CD14-positive monocyte (primary cell): ENCODE data around the gene RP9. TPM values are rescaled to one million over a fixed set of nuclear protein-coding genes. Genes with fewer than 3 reads are reported as not detected.
A peak's percentile ranks its signal among the peaks of the same experiment; 100 is the strongest.

ENCODE experiments used
- DNase-seq, 3 donors: peaks; one replicate each; pipeline ENCODE4 v3.0.0-alpha.2; 2011 to 2022
- H2AFZ ChIP-seq: 2 replicates; pipeline ENCODE4 v1.6.0; 2012; ENCODE audit warnings: mild to moderate bottlenecking, low read depth, low read length, inconsistent platforms; ENCODE audit not compliant: insufficient read depth, poor library complexity, severe bottlenecking
- H3K27ac ChIP-seq, 2 donors: 1 replicate in 1 of 2; 2 replicates in 1 of 2; pipeline ENCODE4 v1.5.1; 2012 to 2013; ENCODE audit warnings: low read length in 2 of 2, control low read depth in 1 of 2, inconsistent platforms in 1 of 2, low read depth in 1 of 2, mild to moderate bottlenecking in 1 of 2
- H3K27me3 ChIP-seq, 2 donors: one replicate each; pipeline versions ENCODE4 v1.6.0 to v1.6.1; 2011 to 2013; ENCODE audit warnings: low read length in 2 of 2; ENCODE audit not compliant: control insufficient read depth in 2 of 2, insufficient read depth in 2 of 2
- H3K36me3 ChIP-seq, 2 donors: replicated peaks in 1 of 2; 1 replicate in 1 of 2; 2 replicates in 1 of 2; pipeline versions ENCODE4 v1.5.1 to v1.6.1; 2012 to 2013; ENCODE audit warnings: low read length in 2 of 2, control low read depth in 1 of 2, inconsistent platforms in 1 of 2, mild to moderate bottlenecking in 1 of 2; ENCODE audit not compliant: insufficient read depth in 2 of 2, control insufficient read depth in 1 of 2
- H3K4me1 ChIP-seq, 2 donors: 1 replicate in 1 of 2; 2 replicates in 1 of 2; pipeline versions ENCODE4 v1.5.1 to v1.6.1; 2012 to 2013; ENCODE audit warnings: low read length in 2 of 2, control low read depth in 1 of 2, inconsistent platforms in 1 of 2, mild to moderate bottlenecking in 1 of 2, moderate library complexity in 1 of 2; ENCODE audit not compliant: insufficient read depth in 2 of 2, control insufficient read depth in 1 of 2
- H3K4me2 ChIP-seq: replicated peaks from 2 replicates; pipeline ENCODE3; 2012; ENCODE audit warnings: low read length, moderate library complexity, mild to moderate bottlenecking; ENCODE audit not compliant: poor library complexity, severe bottlenecking; ENCODE audit errors: extremely low read depth
- H3K4me3 ChIP-seq, 3 experiments: fragments of 200-600 bp in 1 of 3; sonication (generic) in 1 of 3; replicated peaks in 1 of 3; 1 replicate in 2 of 3; 2 replicates in 1 of 3; pipeline ENCODE4 v1.5.1; 2011 to 2013; ENCODE audit warnings: low read length in 3 of 3, mild to moderate bottlenecking in 3 of 3, control low read depth in 2 of 3, low read depth in 2 of 3, inconsistent platforms in 1 of 3, moderate library complexity in 1 of 3
- H3K79me2 ChIP-seq: 2 replicates; pipeline ENCODE4 v1.6.0; 2012; ENCODE audit warnings: mild to moderate bottlenecking, control low read depth, inconsistent platforms, low read length, moderate library complexity; ENCODE audit not compliant: insufficient read depth
- H3K9ac ChIP-seq: 2 replicates; pipeline ENCODE4 v1.6.0; 2017; ENCODE audit warnings: low read length, mild to moderate bottlenecking; ENCODE audit not compliant: insufficient read depth, poor library complexity, severe bottlenecking
- H3K9me3 ChIP-seq, 2 donors: replicated peaks in 1 of 2; 1 replicate in 1 of 2; 2 replicates in 1 of 2; pipeline versions ENCODE4 v1.5.1 to v1.6.1; 2012 to 2013; ENCODE audit warnings: low read length in 2 of 2, control low read depth in 1 of 2; ENCODE audit not compliant: control insufficient read depth in 1 of 2, insufficient read depth in 1 of 2
- H4K20me1 ChIP-seq: 2 replicates; pipeline ENCODE4 v1.6.0; 2012; ENCODE audit warnings: mild to moderate bottlenecking, low read length, control low read depth, moderate library complexity; ENCODE audit not compliant: insufficient read depth
- H3K27ac Mint-ChIP-seq, 7 donors: one replicate each; pipeline ENCODE4 v1.8.0; 2020; ENCODE audit warnings: mild to moderate bottlenecking in 7 of 7, mixed read lengths in 7 of 7, moderate library complexity in 6 of 7, inconsistent platforms in 2 of 7
- H3K27me3 Mint-ChIP-seq, 3 donors: one replicate each; pipeline ENCODE4 v1.8.0; 2021 to 2022; ENCODE audit warnings: low read depth in 3 of 3, mild to moderate bottlenecking in 3 of 3, mixed read lengths in 3 of 3, moderate library complexity in 3 of 3, inconsistent platforms in 1 of 3
- H3K36me3 Mint-ChIP-seq, 2 donors: one replicate each; pipeline ENCODE4 v1.8.0; 2020; ENCODE audit warnings: mixed read lengths in 2 of 2, inconsistent platforms in 1 of 2, mild to moderate bottlenecking in 1 of 2
- H3K4me1 Mint-ChIP-seq: one replicate; pipeline ENCODE4 v1.8.0; 2020; ENCODE audit warnings: mild to moderate bottlenecking, mixed read lengths
- H3K4me3 Mint-ChIP-seq, 2 donors: one replicate each; pipeline ENCODE4 v1.8.0; 2020; ENCODE audit warnings: mild to moderate bottlenecking in 2 of 2, mixed read lengths in 2 of 2, moderate library complexity in 1 of 2
- H3K9me3 Mint-ChIP-seq, 7 donors: one replicate each; pipeline ENCODE4 v1.8.0; 2020 to 2022; ENCODE audit warnings: mixed read lengths in 7 of 7, mild to moderate bottlenecking in 6 of 7, moderate library complexity in 6 of 7, inconsistent platforms in 2 of 7
- CTCF ChIP-seq: fragments of 200-600 bp; IDR thresholded peaks from one replicate; pipeline ENCODE4 v1.8.0; 2022; ENCODE audit warnings: antibody characterized with exemption, mild to moderate bottlenecking
- WGBS: methylation state at CpG from one replicate; pipeline ENCODE4 v1.1.5; 2013; ENCODE audit warnings: missing lambda C conversion rate; ENCODE audit not compliant: insufficient coverage; 5-methylcytosine and 5-hydroxymethylcytosine counted together
- intact Hi-C, 2 donors: fragments of 100-400 bp; cut with micrococcal nuclease; formaldehyde crosslinking; loops; one replicate each; pipeline versions ENCODE4 v1.15.0 to v1.15.1; 2023
- polyA plus RNA-seq, 3 donors: library from polyadenylated mRNA; depleted of rRNA in 1 of 3; unstranded in 2 of 3; stranded (reverse) in 1 of 3; fragments of 300-500 nt in 2 of 3; fragments of >200 nt in 1 of 3; fragmentation: Illumina TruSeq in 2 of 3; gene quantifications; 1 replicate in 2 of 3; 2 replicates in 1 of 3; pipeline ENCODE4 v1.2.3, GENCODE V29; 2012 to 2021

Gene RP9
- polyA plus RNA-seq, 3 donors = 6.5 to 12.7 (median 8.7) TPM

- no peak overlapping the region for H3K27ac Mint-ChIP-seq
- peak; percentile 26 to 61 (median 29) for DNase-seq
- WGBS = 26% methylated on average over 6 of the region's 11 CpGs
Measured at GRCh38 chr7:33109758-33110238, 594 bp upstream of the RP9 start.

DNA sequence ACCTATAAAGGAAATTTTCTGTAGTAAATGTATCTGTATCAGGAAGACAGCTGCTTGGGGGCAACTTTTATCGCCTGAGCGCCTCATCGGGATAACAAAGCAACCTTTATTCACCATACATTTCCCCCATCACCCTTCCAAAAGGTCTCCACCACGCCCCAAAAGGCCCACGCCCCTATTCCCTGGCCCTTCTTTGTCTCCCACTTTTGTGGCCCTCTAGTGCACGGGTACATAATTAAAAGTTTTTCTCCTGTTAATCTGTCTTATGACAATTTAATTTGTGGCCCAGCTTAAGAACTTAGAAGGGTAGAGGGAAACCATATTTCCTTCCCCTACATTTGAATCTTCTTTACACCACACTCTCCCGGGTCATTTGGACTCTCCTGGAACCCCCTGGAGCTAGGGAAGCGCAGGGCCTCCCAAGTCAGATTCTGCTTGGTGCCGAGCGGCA lies 625 bp downstream of the RP9 start:
- H3K36me3 Mint-ChIP-seq = peaks cover 2 to 9% of the 10 kb centered on the region in 2 donors
- Histone ChIP-seq H3K4me1 (peaks cover 22 to 30% of the 10 kb centered on the region in 2 donors), H2AFZ (peak overlapping the region; percentile 97), H3K9ac (peak overlapping the region; percentile 77), H3K4me2 (peak overlapping the region; percentile 91), H4K20me1 (peaks cover 44% of the 10 kb centered on the region), H3K79me2 (peaks cover 54% of the 10 kb centered on the region), H3K4me3 (peak overlapping the region; percentile 50 to 88 (median 82)), H3K36me3 (peaks cover 0 to 3% of the 10 kb centered on the region in 2 donors), H3K27me3 (peaks cover 7 to 8% of the 10 kb centered on the region in 2 donors), H3K27ac (peak overlapping the region in 1 of 2 donors; percentile 73), H3K9me3 (no peaks in the 10 kb centered on the region)
- DNase-seq = peak in 1 of 3 donors; percentile 3
- peaks cover 12 to 19% (median 19%) of the 10 kb centered on the region in 3 donors for H3K27me3 Mint-ChIP-seq
- TF ChIP-seq CTCF = no peak
- H3K4me3 Mint-ChIP-seq = peak overlapping the region; percentile 88 to 94
- 0% methylated on average over 6 of the region's 10 CpGs for WGBS
- H3K9me3 Mint-ChIP-seq = no peaks in the 10 kb centered on the region
- peaks cover 27% of the 10 kb centered on the region for H3K4me1 Mint-ChIP-seq
- intact Hi-C loops = loop anchor here in 1 of 2 donors (5.0 kb wide), 1 partner anchor 46 kb away; the partner anchor contains the start of gene NT5C3A
- peak overlapping the region; percentile 44 to 86 (median 74) for H3K27ac Mint-ChIP-seq

More at GRCh38 chr7:33109758-33110238, 594 bp upstream of the RP9 start:
- H3K36me3 ChIP-seq = no peaks in the 10 kb centered on the region
- H3K9me3 Mint-ChIP-seq = peaks cover 0 to 2% (median 0%) of the 10 kb centered on the region in 7 donors
- H3K4me1 Mint-ChIP-seq = peaks cover 27% of the 10 kb centered on the region
- intact Hi-C loops = loop anchor here in 1 of 2 donors (5.0 kb wide), 1 partner anchor 47 kb away; the partner anchor contains the start of gene NT5C3A
- peaks cover 33% of the 10 kb centered on the region for H4K20me1 ChIP-seq
- H3K27me3 ChIP-seq = peaks cover 7 to 8% of the 10 kb centered on the region in 2 donors
- no peak overlapping the region for H3K27ac ChIP-seq
- H3K36me3 Mint-ChIP-seq = peaks cover 0 to 1% of the 10 kb centered on the region in 2 donors
- H3K4me3 Mint-ChIP-seq = peak overlapping the region; percentile 76 to 78
- peak overlapping the region; percentile 91 for H3K4me2 ChIP-seq
- H3K79me2 ChIP-seq = peaks cover 42% of the 10 kb centered on the region
- peak overlapping the region; percentile 86 for H2AFZ ChIP-seq
- peaks cover 15 to 19% (median 19%) of the 10 kb centered on the region in 3 donors for H3K27me3 Mint-ChIP-seq
- H3K9me3 ChIP-seq = no peaks in the 10 kb centered on the region
- TF ChIP-seq CTCF = no peak
- peak overlapping the region; percentile 23 to 88 (median 41) for H3K4me3 ChIP-seq
- H3K9ac ChIP-seq = peak overlapping the region; percentile 40
- peaks cover 22 to 30% of the 10 kb centered on the region in 2 donors for H3K4me1 ChIP-seq
